BJ (cell line): ENCODE results near the gene BEST1. TPM values are rescaled to one million over a fixed set of nuclear protein-coding genes. Genes with fewer than 3 reads are reported as not detected.

Experiments used
- CTCF ChIA-PET: fragments of 350-600 bp; formaldehyde crosslinking; extraction: SDS; loops from one replicate; lab custom pipeline; 2021; ENCODE audit warnings: antibody characterized with exemption, inconsistent platforms; lab: Yijun Ruan, JAX
- POLR2A ChIA-PET: fragments of 300-600 bp; sonication (Branson Sonifier 250); formaldehyde crosslinking; extraction: SDS; loops from one replicate; lab custom pipeline; 2021; ENCODE audit warnings: antibody characterized with exemption; lab: Charles Lee
- DNase-seq: peaks from one replicate; pipeline ENCODE4 v3.0.0-alpha.2; 2011; ENCODE audit warnings: low read depth
- H3K27me3 ChIP-seq: 2 replicates; pipeline ENCODE4 v1.6.0; 2011; ENCODE audit warnings: low read length; ENCODE audit not compliant: control insufficient read depth, insufficient read depth
- H3K36me3 ChIP-seq: 2 replicates; pipeline ENCODE4 v1.5.1; 2011; ENCODE audit warnings: low read length; ENCODE audit not compliant: control insufficient read depth, insufficient read depth
- H3K4me3 ChIP-seq: 2 replicates; pipeline ENCODE4 v1.5.1; 2011; ENCODE audit warnings: low read depth, mild to moderate bottlenecking, control low read depth, low read length
- polyA plus RNA-seq: library from polyadenylated mRNA; depleted of rRNA; stranded (reverse); fragments of >200 nt; gene quantifications from 2 replicates; pipeline ENCODE4 v1.2.3, GENCODE V29; 2011
- TF ChIP-seq, protein P1 (sequence below): IDR thresholded peaks from 2 replicates; pipeline ENCODE4 v1.5.1; 2011; ENCODE audit warnings: low read depth, mild to moderate bottlenecking, control low read depth, inconsistent platforms, low read length, moderate library complexity; ENCODE audit not compliant: insufficient read depth

Gene BEST1
- polyA plus RNA-seq, 1 experiment, result 6.4 TPM

DNA sequence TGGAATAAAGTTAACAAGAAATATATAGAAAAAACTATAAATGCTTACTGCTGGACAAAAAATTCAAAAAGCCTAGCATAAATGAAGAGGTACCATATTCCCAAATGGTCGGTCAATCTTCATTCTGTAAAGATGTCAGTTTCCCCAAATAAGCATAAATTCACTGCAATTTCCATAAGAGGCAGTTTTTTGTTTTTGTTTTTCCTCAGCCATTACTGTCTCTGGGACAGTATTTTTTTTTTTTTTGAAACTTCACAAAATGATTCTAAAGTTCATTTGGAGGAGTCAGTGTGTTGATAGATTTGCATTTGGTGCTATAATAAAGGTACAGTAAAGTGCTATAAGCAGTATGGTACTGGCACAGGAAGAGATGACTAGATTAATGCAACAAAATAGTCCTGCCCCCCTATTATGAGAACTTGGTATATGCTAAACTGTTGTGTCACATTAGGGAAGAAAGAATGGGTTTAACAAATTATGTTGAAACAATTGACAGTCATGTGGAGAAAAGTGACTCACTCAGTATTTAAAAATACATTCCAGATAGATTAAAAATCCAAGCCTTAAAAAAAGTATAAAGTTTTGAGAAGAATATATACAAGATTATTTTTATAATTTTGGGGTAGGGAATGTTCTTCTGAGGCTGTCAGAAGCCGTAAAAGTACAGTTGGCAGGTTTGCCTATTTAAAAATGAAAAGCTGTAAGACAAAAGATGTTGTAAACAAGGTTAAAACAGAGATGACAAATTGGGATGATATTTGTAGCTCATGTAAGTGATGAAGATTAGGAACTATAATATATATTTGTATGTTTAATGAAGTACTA is 19.9 kb downstream of the BEST1 start:
- ChIA-PET POLR2A (no interaction called here), CTCF (interaction anchor here (0.9 to 5.9 kb wide), 3 partner anchors 23 to 112 kb away, joined by 3 to 42 read pairs (median 18); no protein-coding TSS in a partner anchor)
- Histone ChIP-seq H3K4me3 (no peak overlapping the region), H3K36me3 (peaks cover 5% of the 10 kb centered on the region), H3K27me3 (no peaks in the 10 kb centered on the region)
- TF ChIP-seq, protein P1, sequence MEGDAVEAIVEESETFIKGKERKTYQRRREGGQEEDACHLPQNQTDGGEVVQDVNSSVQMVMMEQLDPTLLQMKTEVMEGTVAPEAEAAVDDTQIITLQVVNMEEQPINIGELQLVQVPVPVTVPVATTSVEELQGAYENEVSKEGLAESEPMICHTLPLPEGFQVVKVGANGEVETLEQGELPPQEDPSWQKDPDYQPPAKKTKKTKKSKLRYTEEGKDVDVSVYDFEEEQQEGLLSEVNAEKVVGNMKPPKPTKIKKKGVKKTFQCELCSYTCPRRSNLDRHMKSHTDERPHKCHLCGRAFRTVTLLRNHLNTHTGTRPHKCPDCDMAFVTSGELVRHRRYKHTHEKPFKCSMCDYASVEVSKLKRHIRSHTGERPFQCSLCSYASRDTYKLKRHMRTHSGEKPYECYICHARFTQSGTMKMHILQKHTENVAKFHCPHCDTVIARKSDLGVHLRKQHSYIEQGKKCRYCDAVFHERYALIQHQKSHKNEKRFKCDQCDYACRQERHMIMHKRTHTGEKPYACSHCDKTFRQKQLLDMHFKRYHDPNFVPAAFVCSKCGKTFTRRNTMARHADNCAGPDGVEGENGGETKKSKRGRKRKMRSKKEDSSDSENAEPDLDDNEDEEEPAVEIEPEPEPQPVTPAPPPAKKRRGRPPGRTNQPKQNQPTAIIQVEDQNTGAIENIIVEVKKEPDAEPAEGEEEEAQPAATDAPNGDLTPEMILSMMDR, result no peak
- peak; percentile 62 for DNase-seq

DNA sequence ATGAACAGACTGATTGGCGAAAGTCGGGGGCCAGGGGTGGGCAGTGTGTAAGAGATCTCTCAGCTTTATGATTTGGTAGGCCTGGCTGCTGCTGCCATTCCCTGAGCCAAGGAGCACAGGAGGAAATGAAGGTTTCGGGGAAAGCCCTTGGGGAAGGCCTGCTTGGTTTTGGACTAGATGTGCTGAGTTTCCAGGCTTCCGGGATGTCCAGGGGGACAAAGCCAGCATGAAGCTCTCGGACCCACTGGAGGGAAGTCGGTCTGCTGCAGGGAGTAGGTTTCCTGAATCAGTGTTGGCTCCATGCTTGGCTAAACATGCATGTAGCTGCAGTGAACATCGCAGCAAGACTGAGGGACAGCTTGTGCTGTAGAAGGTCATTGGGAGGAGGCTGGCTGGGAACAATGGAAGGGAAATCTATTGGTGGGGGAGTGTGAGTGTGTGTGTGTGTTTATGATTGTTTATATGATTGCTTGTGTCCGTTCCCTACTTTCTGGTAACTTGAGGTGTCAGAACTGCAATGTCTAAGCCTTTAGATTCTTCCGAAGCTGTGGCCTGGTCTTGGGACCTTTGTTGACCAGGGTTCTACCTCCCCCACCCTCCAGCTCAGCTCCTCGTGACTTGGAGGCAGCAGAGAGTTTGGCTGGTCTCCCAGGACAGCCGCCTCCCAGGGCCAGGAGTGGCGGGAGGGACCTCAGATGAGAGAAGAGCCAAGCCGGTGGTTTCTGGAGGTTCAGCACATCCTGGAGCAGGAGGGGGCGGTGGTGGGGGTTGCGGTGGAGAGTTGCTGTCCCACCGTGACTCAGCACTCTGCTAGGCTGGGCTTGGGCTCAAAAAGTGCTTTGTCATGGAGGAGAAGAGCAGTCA is 21.3 kb downstream of the BEST1 start:
- peak; percentile 97 for DNase-seq
- no peaks in the 10 kb centered on the region for H3K36me3 ChIP-seq
- ChIA-PET CTCF (interaction anchor here (0.6 to 5.9 kb wide), 7 partner anchors 16 to 1055 kb away, joined by 3 to 42 read pairs (median 6); no protein-coding TSS in a partner anchor), POLR2A (interaction anchor here (0.7 to 0.9 kb wide), 2 partner anchors 17 to 33 kb away, joined by 3 to 10 read pairs; no protein-coding TSS in a partner anchor)
- no peak overlapping the region for H3K4me3 ChIP-seq
- TF ChIP-seq, protein P1, result 0 out of 2 replicates have a peak, but pooled peaks have one; percentile 11
- H3K27me3 ChIP-seq, result no peaks in the 10 kb centered on the region

GRCh38 chr11:61972112-61972671 is 22.0 kb downstream of the BEST1 start:
- ChIA-PET CTCF (interaction anchor here (0.6 to 5.9 kb wide), 8 partner anchors 15 to 136 kb away, joined by 3 to 42 read pairs (median 8); no protein-coding TSS in a partner anchor), POLR2A (interaction anchor here (0.8 to 0.9 kb wide), 2 partner anchors 9 to 869 kb away, joined by 3 to 6 read pairs; no protein-coding TSS in a partner anchor)
- Histone ChIP-seq H3K36me3 (no peaks in the 10 kb centered on the region), H3K4me3 (no peak overlapping the region), H3K27me3 (no peaks in the 10 kb centered on the region)
- DNase-seq, result no peak
- TF ChIP-seq, protein P1, result no peak

- DNase-seq, result peak; percentile 89
Measured at GRCh38 chr11:61972672-61973475, 22.7 kb downstream of the BEST1 start.

More at GRCh38 chr11:61972672-61973475, 22.7 kb downstream of the BEST1 start:
- no peaks in the 10 kb centered on the region for H3K36me3 ChIP-seq
- ChIA-PET CTCF (interaction anchor here (0.6 to 2.7 kb wide), 9 partner anchors 12 to 135 kb away, joined by 3 to 13 read pairs (median 4); no protein-coding TSS in a partner anchor), POLR2A (interaction anchor here (0.5 to 1.3 kb wide), 4 partner anchors 8 to 868 kb away, joined by 3 to 6 read pairs (median 4); no protein-coding TSS in a partner anchor)
- TF ChIP-seq, protein P1, result no peak
- H3K27me3 ChIP-seq, result no peaks in the 10 kb centered on the region
- no peak overlapping the region for H3K4me3 ChIP-seq
